IPS DF 6.9 (cell line): ENCODE data around the gene APOBEC3C.
"Not testable (repeated sequence)": the region's sequence is repeated elsewhere in the genome, so short reads cannot be mapped to it uniquely, and the experiment has no call there.

Source experiments
- DNase-seq: peaks from one replicate; pipeline ENCODE4 v3.0.0-alpha.2; 2013; ENCODE audit warnings: low read depth, low spot score
- H3K27ac ChIP-seq: one replicate; pipeline ENCODE4 v1.5.1; 2013; ENCODE audit warnings: low read length, control low read depth
- H3K27me3 ChIP-seq: 2 replicates; pipeline ENCODE4 v1.6.1; 2013; ENCODE audit warnings: mild to moderate bottlenecking, low read length; ENCODE audit not compliant: control insufficient read depth, insufficient read depth
- H3K36me3 ChIP-seq: 2 replicates; pipeline ENCODE4 v1.6.1; 2013; ENCODE audit warnings: low read length; ENCODE audit not compliant: control insufficient read depth, insufficient read depth
- H3K4me1 ChIP-seq: 2 replicates; pipeline ENCODE4 v1.6.1; 2013; ENCODE audit warnings: low read length; ENCODE audit not compliant: control insufficient read depth, insufficient read depth
- H3K4me3 ChIP-seq: 2 replicates; pipeline ENCODE4 v1.5.1; 2013; ENCODE audit warnings: mild to moderate bottlenecking, low read length
- H3K9me3 ChIP-seq: 2 replicates; pipeline ENCODE4 v1.6.1; 2013; ENCODE audit warnings: low read length, inconsistent platforms; ENCODE audit not compliant: control insufficient read depth, insufficient read depth
- WGBS: extraction: QIAGEN DNeasy Blood & Tissue Kit; methylation state at CpG from one replicate; pipeline ENCODE4 v1.1.7; 2013; ENCODE audit warnings: mixed read lengths, missing lambda C conversion rate; ENCODE audit not compliant: insufficient read length, insufficient coverage; 5-methylcytosine and 5-hydroxymethylcytosine counted together

Gene APOBEC3C

GRCh38 chr22:38971791-38972190, 42.3 kb upstream of the APOBEC3C start:
- Histone ChIP-seq H3K4me3 (no peak overlapping the region), H3K36me3 (no peaks in the 10 kb centered on the region), H3K27me3 (no peaks in the 10 kb centered on the region), H3K27ac (no peak overlapping the region), H3K9me3 (no peaks in the 10 kb centered on the region), H3K4me1 (0 out of 2 replicates have a peak, but pooled peaks cover 1% of the 10 kb centered on the region)
- WGBS: no CpG with 5 or more reads among the region's 3 CpGs
- DNase-seq: no peak

GRCh38 chr22:38972558-38972957, 41.5 kb upstream of the APOBEC3C start:
- Histone ChIP-seq H3K9me3 (no peaks in the 10 kb centered on the region), H3K4me1 (0 out of 2 replicates have a peak, but pooled peaks cover 1% of the 10 kb centered on the region), H3K27me3 (no peaks in the 10 kb centered on the region), H3K27ac (no peak overlapping the region), H3K4me3 (no peak overlapping the region), H3K36me3 (no peaks in the 10 kb centered on the region)
- DNase-seq: no peak
- no CpG with 5 or more reads among the region's 5 CpGs for WGBS

GRCh38 chr22:38973289-38974169, 40.5 kb upstream of the APOBEC3C start:
- Histone ChIP-seq H3K4me3 (no peak overlapping the region), H3K36me3 (no peaks in the 10 kb centered on the region), H3K27me3 (no peaks in the 10 kb centered on the region), H3K27ac (no peak overlapping the region), H3K4me1 (0 out of 2 replicates have a peak, but pooled peaks cover 1% of the 10 kb centered on the region), H3K9me3 (no peaks in the 10 kb centered on the region)
- no CpG with 5 or more reads among the region's 15 CpGs for WGBS
- peak; percentile 31 for DNase-seq

DNA sequence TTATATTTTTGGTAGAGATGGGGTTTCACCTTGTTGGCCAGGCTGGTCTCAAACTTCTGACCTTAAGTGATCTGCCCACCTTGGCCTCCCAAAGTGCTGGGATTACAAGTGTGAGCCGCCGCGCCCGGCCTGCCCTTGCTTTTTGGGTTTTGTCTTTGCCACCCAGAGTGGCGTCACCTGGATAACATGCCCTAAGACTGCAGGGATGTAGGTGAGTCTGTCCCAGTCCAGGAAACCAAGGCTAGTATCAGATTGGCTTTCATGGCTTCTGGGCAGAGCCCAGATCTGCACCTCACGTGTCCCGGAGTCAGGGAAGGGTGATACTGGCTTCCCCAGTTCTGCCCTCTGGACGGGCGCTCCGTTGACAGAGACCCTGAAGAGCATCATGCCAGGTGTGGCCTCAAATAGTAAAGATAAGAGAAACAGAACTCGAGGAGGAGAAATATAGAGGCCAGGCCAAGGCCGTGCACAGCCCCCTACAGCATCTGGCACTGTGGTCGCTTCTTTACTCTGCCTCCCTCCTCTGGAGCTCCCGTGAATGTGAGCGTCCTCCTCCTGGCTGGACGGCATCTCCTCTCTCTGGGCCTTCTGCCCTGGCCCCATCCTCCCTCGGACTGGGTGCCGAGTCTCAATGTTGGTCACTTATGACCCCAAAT, 39.8 kb upstream of the APOBEC3C start:
- Histone ChIP-seq H3K27me3 (no peaks in the 10 kb centered on the region), H3K4me3 (no peak overlapping the region), H3K4me1 (0 out of 2 replicates have a peak, but pooled peaks cover 1% of the 10 kb centered on the region), H3K36me3 (no peaks in the 10 kb centered on the region), H3K9me3 (no peaks in the 10 kb centered on the region), H3K27ac (no peak overlapping the region)
- WGBS: no CpG with 5 or more reads among the region's 18 CpGs
- DNase-seq: no peak

- WGBS: no CpG with 5 or more reads among the region's 7 CpGs
- Histone ChIP-seq H3K9me3 (no peaks in the 10 kb centered on the region), H3K4me3 (no peak overlapping the region), H3K4me1 (0 out of 2 replicates have a peak, but pooled peaks cover 1% of the 10 kb centered on the region), H3K36me3 (no peaks in the 10 kb centered on the region), H3K27ac (no peak overlapping the region), H3K27me3 (no peaks in the 10 kb centered on the region)
- no peak for DNase-seq
These were observed 39.3 kb upstream of the APOBEC3C start for GRCh38 chr22:38974826-38975175.

DNA sequence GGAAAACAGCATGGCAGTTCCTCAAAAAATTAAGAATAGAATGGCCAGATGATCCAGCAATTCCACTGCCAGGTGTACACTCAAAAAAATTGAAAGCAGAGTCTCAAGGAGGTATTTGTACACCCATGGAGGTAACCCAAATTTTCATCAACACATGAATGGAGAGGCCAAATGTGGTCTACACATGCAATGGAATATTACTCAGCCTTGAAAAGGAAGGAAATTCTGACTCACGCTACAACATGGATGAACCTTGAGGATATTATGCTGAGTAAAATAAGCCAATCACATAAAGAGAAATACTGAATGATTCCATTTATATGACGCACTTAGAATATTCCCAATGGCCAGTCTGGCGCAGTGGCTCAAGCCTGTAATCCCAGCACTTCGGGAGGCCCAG, 36.8 kb upstream of the APOBEC3C start:
- not testable (repeated sequence) for H3K36me3 ChIP-seq, H3K9me3 ChIP-seq, H3K4me3 ChIP-seq, DNase-seq, H3K27ac ChIP-seq, H3K27me3 ChIP-seq, H3K4me1 ChIP-seq
- no CpG with 5 or more reads among the region's 4 CpGs for WGBS

DNA sequence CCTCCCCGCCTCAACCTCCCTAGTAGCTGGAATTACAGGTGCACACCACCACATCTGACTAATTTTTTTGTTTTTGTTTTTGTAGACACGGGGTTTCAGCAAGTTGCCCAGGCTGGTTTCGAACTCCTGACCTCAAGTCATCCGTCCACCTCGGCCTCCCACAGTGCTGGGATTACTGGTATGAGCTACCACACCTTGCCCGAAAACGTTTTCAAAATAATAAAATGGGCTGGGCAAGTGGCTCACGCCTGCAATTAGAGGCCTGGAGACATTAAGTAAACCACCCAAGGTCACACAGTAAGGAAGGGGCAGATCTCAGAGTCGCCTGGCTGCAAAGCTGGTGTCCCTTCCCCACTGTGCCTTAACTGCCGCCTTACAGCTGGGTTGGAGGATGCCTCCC, 33.5 kb upstream of the APOBEC3C start:
- H3K36me3 ChIP-seq, H3K4me1 ChIP-seq, H3K4me3 ChIP-seq, H3K9me3 ChIP-seq, DNase-seq, H3K27me3 ChIP-seq, H3K27ac ChIP-seq: not testable (repeated sequence)
- WGBS: no CpG with 5 or more reads among the region's 10 CpGs

DNA sequence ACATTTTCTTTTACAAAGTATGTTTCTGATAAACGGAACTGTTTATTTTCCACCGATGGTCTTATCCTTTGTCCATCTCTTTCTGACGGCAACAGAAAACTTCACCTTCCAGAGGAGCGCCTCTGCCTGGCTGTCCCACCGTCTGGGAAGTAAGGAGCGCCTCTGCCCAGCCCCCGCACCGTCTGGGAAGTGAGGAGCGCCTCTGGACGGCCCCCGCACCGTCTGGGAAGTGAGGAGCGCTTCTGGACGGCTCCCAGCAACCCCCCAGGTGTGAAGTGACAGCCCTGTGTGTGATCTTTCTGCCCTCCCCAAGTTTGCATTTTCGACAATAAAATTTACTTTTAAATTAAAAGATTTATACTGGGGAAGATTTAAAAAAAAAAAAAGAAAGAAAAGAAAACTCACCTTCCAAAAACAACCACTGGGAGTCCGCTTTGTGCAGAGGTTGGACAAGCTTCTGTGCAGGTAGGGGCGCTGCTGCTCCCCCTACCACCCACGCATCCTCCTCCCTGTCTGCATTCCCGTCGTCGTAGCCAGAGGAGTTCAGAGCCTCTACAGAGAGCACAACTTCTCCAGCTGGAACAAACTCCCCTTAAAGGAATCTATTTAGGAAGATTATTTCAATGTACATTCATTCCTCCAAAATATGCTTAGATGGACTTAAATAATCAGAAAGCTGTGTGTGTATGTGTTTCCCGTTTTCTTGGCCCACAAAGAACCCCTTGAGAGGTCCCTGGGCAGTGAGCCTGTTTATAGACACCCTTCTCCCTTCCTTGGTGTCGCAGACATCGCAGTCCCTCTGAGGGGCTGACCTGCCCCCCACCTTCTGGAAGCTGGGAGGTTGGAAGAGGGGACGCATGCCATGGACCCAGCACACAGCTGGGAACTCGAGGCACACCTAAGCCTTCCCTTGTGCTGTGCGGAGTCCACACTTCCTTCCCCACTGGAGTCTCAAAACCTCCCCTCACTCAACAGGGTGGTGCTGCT, 32.8 kb upstream of the APOBEC3C start:
- DNase-seq: no peak
- WGBS: no CpG with 5 or more reads among the region's 27 CpGs
- Histone ChIP-seq H3K27ac (no peak overlapping the region), H3K36me3 (no peaks in the 10 kb centered on the region), H3K9me3 (no peaks in the 10 kb centered on the region), H3K4me1 (peaks cover 4% of the 10 kb centered on the region; the same call in 1 of the 2 replicates), H3K27me3 (no peaks in the 10 kb centered on the region), H3K4me3 (no peak overlapping the region)

DNA sequence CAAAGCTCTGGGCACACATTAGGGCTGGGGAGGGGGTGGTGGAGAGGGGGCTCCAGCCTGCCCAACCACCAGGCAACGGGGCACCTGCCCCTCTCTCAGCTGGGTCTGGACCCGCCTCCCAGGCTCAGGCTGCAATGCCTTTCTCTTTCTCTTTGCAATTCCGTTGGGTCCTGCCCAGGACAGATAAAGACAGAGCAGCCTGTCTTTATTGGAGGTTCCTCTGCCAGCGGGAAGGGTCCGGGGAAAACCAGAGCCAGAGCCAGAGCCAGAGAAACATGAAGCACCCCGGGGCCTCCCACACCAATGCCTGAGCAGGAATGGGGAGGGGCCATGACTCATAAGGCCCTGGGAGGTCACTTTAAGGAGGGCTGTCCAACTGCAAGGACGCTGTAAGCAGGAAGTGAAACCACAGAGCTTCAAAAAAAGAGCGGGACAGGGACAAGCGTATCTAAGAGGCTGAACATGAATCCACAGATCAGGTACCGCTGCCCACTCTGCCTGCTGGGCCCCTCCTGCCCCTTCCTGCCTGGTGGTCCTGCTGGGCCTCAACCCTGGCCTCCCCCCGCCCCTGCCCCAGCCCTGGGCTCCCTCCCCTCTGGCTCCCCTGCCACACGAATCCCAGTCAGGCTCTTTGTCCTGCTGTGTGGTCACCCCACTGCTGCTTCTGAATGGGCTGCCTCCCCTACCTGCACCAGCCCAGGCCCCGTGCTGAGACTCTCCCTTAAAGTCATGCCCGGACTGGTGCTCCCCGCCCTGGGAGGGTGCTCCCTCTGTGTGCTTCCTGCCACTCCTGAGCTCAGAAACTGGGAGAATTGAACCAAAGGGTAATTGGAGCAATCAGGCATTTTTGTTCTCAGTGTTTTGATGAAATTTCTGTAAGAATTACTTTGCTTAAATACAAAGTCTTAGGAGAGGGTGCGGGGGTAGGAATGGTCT, 31.8 kb upstream of the APOBEC3C start, which contains the start of gene APOBEC3B:
TSS of gene APOBEC3B (plus strand) at position 356 of the 936 bp plus-strand sequence. CDS start at position 463, 107 bp downstream.
- H3K4me1 ChIP-seq: peaks cover 4% of the 10 kb centered on the region; the same call in 1 of the 2 replicates
- no peaks in the 10 kb centered on the region for H3K9me3 ChIP-seq
- no peaks in the 10 kb centered on the region for H3K36me3 ChIP-seq
- no peak for DNase-seq
- WGBS: no CpG with 5 or more reads among the region's 16 CpGs
- no peaks in the 10 kb centered on the region for H3K27me3 ChIP-seq
- no peak within 1 kb of the TSS for H3K4me3 ChIP-seq
- H3K27ac ChIP-seq: no peak within 1 kb of the TSS
